ENCODE data around the gene EDDM13. TPM values are rescaled to one million over a fixed set of nuclear protein-coding genes. Genes with fewer than 3 reads are reported as not detected.
"Not testable (repeated sequence)": the region's sequence is repeated elsewhere in the genome, so short reads cannot be mapped to it uniquely, and the experiment has no call there.

The EDDM13 gene
- total RNA-seq, 1 donor from 2014 or later = not detected

DNA sequence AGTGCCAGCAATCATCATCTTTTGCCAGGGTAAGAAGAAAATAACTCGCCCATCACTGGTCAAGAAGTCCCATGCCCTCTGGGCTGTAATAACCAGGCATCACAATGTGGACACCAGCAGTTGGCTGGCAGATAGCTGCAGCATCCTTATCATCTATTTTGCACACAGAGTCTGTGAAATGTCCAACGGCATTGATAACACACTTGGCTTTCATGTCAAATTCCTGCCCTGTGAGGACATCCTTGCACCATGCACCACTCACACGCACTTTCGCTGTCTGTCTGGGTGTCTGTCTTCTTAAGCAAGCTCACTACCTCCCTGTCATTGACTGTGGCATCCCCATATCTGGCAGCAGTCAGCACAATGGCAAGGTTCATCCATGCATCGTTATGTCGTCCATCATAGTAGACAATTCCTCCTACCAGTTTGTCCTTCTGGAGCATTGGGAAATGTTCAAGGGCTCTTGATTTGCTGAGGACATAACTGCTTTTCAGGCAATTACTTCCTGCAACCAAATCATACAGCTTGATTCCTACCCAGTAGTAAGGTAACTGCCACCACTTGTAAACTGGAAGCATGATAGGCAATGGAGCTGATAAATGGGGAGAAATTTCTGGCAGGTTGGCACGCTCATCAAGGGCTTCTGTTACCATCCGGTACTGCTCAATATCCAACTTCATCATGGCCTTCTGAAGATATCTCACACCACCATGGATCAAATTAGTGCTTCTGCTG, 48.9 kb downstream of the EDDM13 start:
- H3K4me1 Mint-ChIP-seq (ENCODE audit: unreplicated experiment) = no peaks in the 10 kb centered on the region
- H3K36me3 Mint-ChIP-seq (ENCODE audit: unreplicated experiment) = no peaks in the 10 kb centered on the region
- DNase-seq (ENCODE audit: extremely low spot score, unreplicated experiment) = no peak
- no peaks in the 10 kb centered on the region for H3K27me3 Mint-ChIP-seq (ENCODE audit: unreplicated experiment)
- H3K9me3 Mint-ChIP-seq (ENCODE audit: unreplicated experiment) = peaks cover 7% of the 10 kb centered on the region
- H3K27ac Mint-ChIP-seq (ENCODE audit: unreplicated experiment) = no peak overlapping the region
- TF ChIP-seq, protein P1, sequence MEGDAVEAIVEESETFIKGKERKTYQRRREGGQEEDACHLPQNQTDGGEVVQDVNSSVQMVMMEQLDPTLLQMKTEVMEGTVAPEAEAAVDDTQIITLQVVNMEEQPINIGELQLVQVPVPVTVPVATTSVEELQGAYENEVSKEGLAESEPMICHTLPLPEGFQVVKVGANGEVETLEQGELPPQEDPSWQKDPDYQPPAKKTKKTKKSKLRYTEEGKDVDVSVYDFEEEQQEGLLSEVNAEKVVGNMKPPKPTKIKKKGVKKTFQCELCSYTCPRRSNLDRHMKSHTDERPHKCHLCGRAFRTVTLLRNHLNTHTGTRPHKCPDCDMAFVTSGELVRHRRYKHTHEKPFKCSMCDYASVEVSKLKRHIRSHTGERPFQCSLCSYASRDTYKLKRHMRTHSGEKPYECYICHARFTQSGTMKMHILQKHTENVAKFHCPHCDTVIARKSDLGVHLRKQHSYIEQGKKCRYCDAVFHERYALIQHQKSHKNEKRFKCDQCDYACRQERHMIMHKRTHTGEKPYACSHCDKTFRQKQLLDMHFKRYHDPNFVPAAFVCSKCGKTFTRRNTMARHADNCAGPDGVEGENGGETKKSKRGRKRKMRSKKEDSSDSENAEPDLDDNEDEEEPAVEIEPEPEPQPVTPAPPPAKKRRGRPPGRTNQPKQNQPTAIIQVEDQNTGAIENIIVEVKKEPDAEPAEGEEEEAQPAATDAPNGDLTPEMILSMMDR (IDR thresholded peaks at IDR 0.05) = no peak
- no peak overlapping the region for H3K4me3 Mint-ChIP-seq (ENCODE audit: unreplicated experiment)

DNA sequence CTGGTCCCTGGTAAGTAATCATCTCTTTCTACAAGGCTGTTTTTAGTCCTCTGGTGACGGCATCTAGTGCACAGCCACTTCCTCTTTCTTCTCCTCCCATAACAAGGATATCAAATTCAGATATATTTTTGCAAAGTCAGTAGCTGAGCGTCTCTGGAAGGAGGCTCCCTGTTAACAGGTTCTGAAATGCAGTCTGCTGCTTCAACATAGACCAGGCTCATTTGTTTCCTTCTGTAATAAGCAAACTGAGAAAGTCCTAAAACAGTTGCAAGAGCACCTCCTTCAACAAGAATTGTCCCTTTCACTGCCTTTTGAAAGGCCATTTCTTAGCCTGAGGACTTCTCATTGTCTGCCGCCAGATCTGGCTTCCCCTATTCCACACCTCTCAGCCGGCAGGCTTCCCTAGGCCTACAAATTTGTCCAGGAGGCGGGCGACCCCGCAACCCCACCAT, 49.5 kb downstream of the EDDM13 start:
- H3K4me1 Mint-ChIP-seq (ENCODE audit: unreplicated experiment) = no peaks in the 10 kb centered on the region
- H3K4me3 Mint-ChIP-seq (ENCODE audit: unreplicated experiment) = no peak overlapping the region
- H3K9me3 Mint-ChIP-seq (ENCODE audit: unreplicated experiment) = peaks cover 7% of the 10 kb centered on the region
- no peaks in the 10 kb centered on the region for H3K36me3 Mint-ChIP-seq (ENCODE audit: unreplicated experiment)
- H3K27ac Mint-ChIP-seq (ENCODE audit: unreplicated experiment) = no peak overlapping the region
- no peak for DNase-seq (ENCODE audit: extremely low spot score, unreplicated experiment)
- H3K27me3 Mint-ChIP-seq (ENCODE audit: unreplicated experiment) = no peaks in the 10 kb centered on the region
- TF ChIP-seq, protein P1 (IDR thresholded peaks at IDR 0.05) = no peak

DNA sequence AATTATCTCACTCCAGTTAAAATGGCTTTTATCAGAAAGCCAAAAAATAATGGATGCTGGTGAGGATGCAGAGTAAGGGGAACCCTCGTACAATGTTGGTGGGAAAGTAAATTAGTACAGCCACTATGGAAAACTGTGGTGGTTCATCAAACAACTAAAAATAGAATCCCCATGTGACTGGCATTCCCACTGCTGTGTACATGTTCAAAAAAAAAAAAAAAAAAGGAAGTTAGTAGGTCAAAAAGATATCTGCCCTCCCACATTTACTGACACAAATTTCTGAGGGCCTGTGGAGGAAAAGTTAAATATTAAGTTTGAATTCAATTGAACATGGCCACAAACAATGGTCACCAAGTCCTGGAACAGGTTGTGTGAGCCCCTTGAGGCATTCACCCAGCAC, 51.9 kb downstream of the EDDM13 start:
- H3K36me3 Mint-ChIP-seq (ENCODE audit: unreplicated experiment) = no peaks in the 10 kb centered on the region
- no peaks in the 10 kb centered on the region for H3K4me1 Mint-ChIP-seq (ENCODE audit: unreplicated experiment)
- peaks cover 7% of the 10 kb centered on the region for H3K9me3 Mint-ChIP-seq (ENCODE audit: unreplicated experiment)
- H3K4me3 Mint-ChIP-seq (ENCODE audit: unreplicated experiment) = no peak overlapping the region
- TF ChIP-seq, protein P1 (IDR thresholded peaks at IDR 0.05) = no peak
- H3K27me3 Mint-ChIP-seq (ENCODE audit: unreplicated experiment) = no peaks in the 10 kb centered on the region
- no peak overlapping the region for H3K27ac Mint-ChIP-seq (ENCODE audit: unreplicated experiment)
- no peak for DNase-seq (ENCODE audit: extremely low spot score, unreplicated experiment)

DNA sequence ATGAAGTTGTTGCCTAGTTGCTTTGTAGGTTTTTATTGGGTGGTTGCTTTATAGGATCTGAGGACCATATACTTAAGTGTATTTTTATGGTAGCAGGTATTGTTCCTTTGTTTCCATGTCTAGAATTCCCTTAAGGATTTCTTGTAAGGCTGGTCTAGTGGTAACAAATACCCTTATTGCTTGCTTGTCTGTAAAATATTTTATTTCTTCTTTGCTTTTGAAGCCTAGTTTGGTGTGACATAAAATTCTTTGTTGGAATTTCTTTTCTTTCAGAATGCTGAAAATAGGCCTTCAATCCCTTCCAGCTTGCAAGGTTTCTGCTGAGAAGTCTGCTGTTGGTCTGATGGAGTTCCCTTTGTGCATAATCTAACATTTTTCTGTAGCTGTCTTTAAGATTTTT, 60.1 kb downstream of the EDDM13 start:
- H3K27ac Mint-ChIP-seq (ENCODE audit: unreplicated experiment) = no peak overlapping the region
- H3K36me3 Mint-ChIP-seq (ENCODE audit: unreplicated experiment) = peaks cover 4% of the 10 kb centered on the region
- peaks cover 13% of the 10 kb centered on the region for H3K9me3 Mint-ChIP-seq (ENCODE audit: unreplicated experiment)
- no peak overlapping the region for H3K4me3 Mint-ChIP-seq (ENCODE audit: unreplicated experiment)
- H3K27me3 Mint-ChIP-seq (ENCODE audit: unreplicated experiment) = peaks cover 2% of the 10 kb centered on the region
- TF ChIP-seq, protein P1 (IDR thresholded peaks at IDR 0.05) = no peak
- DNase-seq (ENCODE audit: extremely low spot score, unreplicated experiment) = no peak
- no peaks in the 10 kb centered on the region for H3K4me1 Mint-ChIP-seq (ENCODE audit: unreplicated experiment)

DNA sequence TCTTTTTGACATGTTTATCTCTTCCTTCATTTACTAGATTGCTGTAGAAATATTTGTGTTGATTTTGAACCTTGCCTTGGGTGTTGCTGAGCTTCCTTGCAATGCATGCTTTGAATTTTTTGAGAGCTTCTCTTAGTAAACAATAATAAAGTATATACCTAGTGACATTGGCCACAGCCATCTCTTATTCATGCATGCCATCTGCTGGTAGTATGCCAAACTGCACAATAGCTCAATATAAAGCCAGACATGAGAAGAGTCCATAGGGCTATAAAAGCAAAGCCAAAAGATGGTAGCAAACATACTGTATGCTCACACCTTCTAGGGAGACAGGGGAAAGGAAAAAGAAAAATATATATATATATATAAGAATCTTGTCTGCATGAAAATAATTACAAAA, 61.0 kb downstream of the EDDM13 start:
- no peak for DNase-seq (ENCODE audit: extremely low spot score, unreplicated experiment)
- TF ChIP-seq, protein P1 (IDR thresholded peaks at IDR 0.05) = peak; percentile 70
- Mint-ChIP-seq H3K9me3 (ENCODE audit: unreplicated experiment) (peaks cover 16% of the 10 kb centered on the region), H3K4me1 (ENCODE audit: unreplicated experiment) (no peaks in the 10 kb centered on the region), H3K4me3 (ENCODE audit: unreplicated experiment) (no peak overlapping the region), H3K27me3 (ENCODE audit: unreplicated experiment) (peaks cover 2% of the 10 kb centered on the region), H3K27ac (ENCODE audit: unreplicated experiment) (no peak overlapping the region), H3K36me3 (ENCODE audit: unreplicated experiment) (peaks cover 4% of the 10 kb centered on the region)

DNA sequence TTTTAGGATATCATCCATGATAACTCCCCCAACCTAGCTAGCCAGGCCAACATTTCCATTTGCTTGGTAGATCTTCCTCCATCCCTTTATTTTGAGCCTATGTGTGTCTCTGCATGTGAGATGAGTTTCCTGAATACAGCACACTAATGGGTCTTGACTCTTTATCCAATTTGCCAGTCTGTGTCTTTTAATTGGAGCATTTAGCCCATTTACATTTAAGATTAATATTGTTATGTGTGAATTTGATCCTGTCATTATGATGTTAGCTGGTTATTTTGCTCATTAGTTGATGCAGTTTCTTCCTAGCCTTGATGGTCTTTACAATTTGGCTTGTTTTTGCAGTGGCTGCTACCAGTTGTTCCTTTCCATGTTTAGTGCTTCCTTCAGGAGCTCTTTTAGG, 62.8 kb downstream of the EDDM13 start:
- not testable (repeated sequence) for H3K4me3 Mint-ChIP-seq (ENCODE audit: unreplicated experiment); DNase-seq (ENCODE audit: extremely low spot score, unreplicated experiment); H3K27ac Mint-ChIP-seq (ENCODE audit: unreplicated experiment); H3K36me3 Mint-ChIP-seq (ENCODE audit: unreplicated experiment); H3K27me3 Mint-ChIP-seq (ENCODE audit: unreplicated experiment); H3K4me1 Mint-ChIP-seq (ENCODE audit: unreplicated experiment)
- peaks cover 19% of the 10 kb centered on the region for H3K9me3 Mint-ChIP-seq (ENCODE audit: unreplicated experiment)

DNA sequence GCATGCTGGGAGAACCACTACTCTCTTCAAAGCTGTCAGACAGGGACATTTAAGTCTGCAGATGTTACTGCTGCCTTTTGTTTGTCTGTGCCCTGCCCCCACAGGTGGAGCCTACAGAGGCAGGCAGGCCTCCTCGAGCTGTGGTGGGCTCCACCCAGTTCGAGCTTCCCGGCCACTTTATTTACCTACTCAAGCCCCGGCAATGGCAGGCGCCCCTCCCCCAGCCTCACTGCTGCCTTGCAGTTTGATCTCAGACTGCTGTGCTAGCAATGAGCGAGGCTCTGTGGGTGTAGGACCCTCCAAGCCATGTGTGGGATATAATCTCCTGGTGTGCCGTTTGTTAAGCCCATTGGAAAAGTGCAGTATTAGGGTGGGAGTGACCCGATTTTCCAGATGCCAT, 64.5 kb downstream of the EDDM13 start:
- H3K36me3 Mint-ChIP-seq (ENCODE audit: unreplicated experiment); H3K27me3 Mint-ChIP-seq (ENCODE audit: unreplicated experiment); H3K4me1 Mint-ChIP-seq (ENCODE audit: unreplicated experiment); H3K4me3 Mint-ChIP-seq (ENCODE audit: unreplicated experiment); H3K27ac Mint-ChIP-seq (ENCODE audit: unreplicated experiment); DNase-seq (ENCODE audit: extremely low spot score, unreplicated experiment): not testable (repeated sequence)
- peaks cover 24% of the 10 kb centered on the region for H3K9me3 Mint-ChIP-seq (ENCODE audit: unreplicated experiment)

DNA sequence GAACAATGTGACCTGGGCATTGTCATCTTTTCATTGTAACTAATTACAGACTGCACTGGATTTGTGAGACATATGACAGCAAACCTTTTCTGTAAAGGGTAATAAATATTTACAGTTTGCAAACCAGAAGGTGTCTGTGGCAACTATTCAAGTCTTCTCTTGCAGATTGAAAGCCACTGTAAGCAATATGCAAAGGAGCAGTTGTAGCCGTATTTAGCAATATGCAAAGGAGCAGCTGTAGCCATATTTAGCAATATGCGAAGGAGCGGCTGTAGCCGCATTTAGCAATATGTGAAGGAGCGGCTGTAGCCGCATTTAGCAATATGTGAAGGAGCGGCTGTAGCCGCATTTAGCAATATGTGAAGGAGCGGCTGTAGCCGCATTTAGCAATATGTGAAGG, 66.5 kb downstream of the EDDM13 start:
- H3K27ac Mint-ChIP-seq (ENCODE audit: unreplicated experiment); H3K4me1 Mint-ChIP-seq (ENCODE audit: unreplicated experiment); H3K4me3 Mint-ChIP-seq (ENCODE audit: unreplicated experiment); H3K36me3 Mint-ChIP-seq (ENCODE audit: unreplicated experiment); DNase-seq (ENCODE audit: extremely low spot score, unreplicated experiment); H3K27me3 Mint-ChIP-seq (ENCODE audit: unreplicated experiment): not testable (repeated sequence)
- H3K9me3 Mint-ChIP-seq (ENCODE audit: unreplicated experiment) = peaks cover 31% of the 10 kb centered on the region
